SK-N-SH treated with all-trans-retinoic acid at 6 μM for 48 hours (cell line): ENCODE data around the gene TDRD7.

Experiments
- ATAC-seq: fragments of 200-7000 bp; cut with Tn5 transposase; 3 replicates; pipeline ENCODE4 v1.9.1; 2020; ENCODE audit warnings: mild to moderate bottlenecking, moderate library complexity
- ARNTL ChIP-seq: fragments of 450-650 bp; formaldehyde crosslinking; IDR thresholded peaks from 2 replicates; pipeline ENCODE4 v1.5.0; 2020; ENCODE audit warnings: low read depth, mild to moderate bottlenecking, moderate library complexity, borderline replicate concordance
- BACH2 ChIP-seq: fragments of 250-450 bp; sonication (Bioruptor Pico); IDR thresholded peaks from 2 replicates; pipeline ENCODE4 v1.9.0; 2021; ENCODE audit warnings: mild to moderate bottlenecking, borderline replicate concordance
- CSDC2 ChIP-seq: fragments of 250-450 bp; sonication (Bioruptor Pico); IDR thresholded peaks from 2 replicates; pipeline ENCODE4 v1.5.0; 2020; ENCODE audit warnings: mild to moderate bottlenecking, moderate library complexity
- ESRRG ChIP-seq: fragments of 250-450 bp; sonication (Bioruptor Pico); IDR thresholded peaks from 2 replicates; pipeline ENCODE4 v1.6.1; 2021; ENCODE audit warnings: mild to moderate bottlenecking
- OSR1 ChIP-seq: fragments of 250-450 bp; sonication (Bioruptor Pico); IDR thresholded peaks from 2 replicates; pipeline ENCODE4 v1.8.0; 2022; ENCODE audit warnings: moderate library complexity, mild to moderate bottlenecking, inconsistent platforms
- PPARA ChIP-seq: fragments of 250-450 bp; sonication (Bioruptor Pico); IDR thresholded peaks from 2 replicates; pipeline ENCODE4 v1.5.0; 2020; ENCODE audit warnings: mild to moderate bottlenecking, borderline replicate concordance
- RARB ChIP-seq: fragments of 250-450 bp; sonication (Bioruptor Pico); IDR thresholded peaks from 2 replicates; pipeline ENCODE4 v1.8.0; 2021; ENCODE audit warnings: mild to moderate bottlenecking, moderate library complexity
- SNAI2 ChIP-seq: fragments of 250-450 bp; sonication (Bioruptor Pico); IDR thresholded peaks from 2 replicates; pipeline ENCODE4 v1.5.0; 2020; ENCODE audit warnings: mild to moderate bottlenecking, moderate library complexity
- TCF4 ChIP-seq: fragments of 250-450 bp; sonication (Bioruptor Pico); IDR thresholded peaks from 2 replicates; pipeline ENCODE4 v1.8.0; 2021; ENCODE audit warnings: mild to moderate bottlenecking, moderate library complexity, borderline replicate concordance
- TOX ChIP-seq: fragments of 250-450 bp; sonication (Bioruptor Pico); IDR thresholded peaks from 2 replicates; pipeline ENCODE4 v1.8.0; 2021; ENCODE audit warnings: mild to moderate bottlenecking, moderate library complexity, borderline replicate concordance
- ZNF565 ChIP-seq: fragments of 450-650 bp; formaldehyde crosslinking; conservative IDR thresholded peaks from 2 replicates; pipeline ENCODE4 v1.5.0; 2020; ENCODE audit warnings: low read depth, mild to moderate bottlenecking, moderate library complexity
- ZNF70 ChIP-seq: fragments of 450-650 bp; formaldehyde crosslinking; IDR thresholded peaks from 2 replicates; pipeline ENCODE4 v1.5.0; 2020; ENCODE audit warnings: mild to moderate bottlenecking, moderate library complexity
- ZNF8 ChIP-seq: fragments of 450-650 bp; formaldehyde crosslinking; IDR thresholded peaks from 2 replicates; pipeline ENCODE4 v1.5.0; 2020; ENCODE audit warnings: mild to moderate bottlenecking, moderate library complexity
- TF ChIP-seq, protein P1 (sequence below): fragments of 250-450 bp; sonication (Bioruptor Pico); IDR thresholded peaks from 2 replicates; pipeline ENCODE4 v1.5.0; 2020; ENCODE audit warnings: mild to moderate bottlenecking, moderate library complexity
- TF ChIP-seq, protein P2 (sequence below): fragments of 250-450 bp; sonication (Bioruptor Pico); IDR thresholded peaks from 2 replicates; pipeline ENCODE4 v1.5.1; 2020; ENCODE audit warnings: low read depth, mild to moderate bottlenecking, moderate library complexity
- TF ChIP-seq, protein P3 (sequence below): fragments of 250-450 bp; sonication (Bioruptor Pico); IDR thresholded peaks from 2 replicates; pipeline ENCODE4 v1.8.0; 2020; ENCODE audit warnings: mild to moderate bottlenecking, moderate library complexity, borderline replicate concordance
- TF ChIP-seq, protein P4 (sequence below): fragments of 250-450 bp; sonication (Bioruptor Pico); IDR thresholded peaks from 2 replicates; pipeline ENCODE4 v1.5.1; 2021; ENCODE audit warnings: mild to moderate bottlenecking, moderate library complexity
- TF ChIP-seq, protein P5 (sequence below): fragments of 250-450 bp; sonication (Bioruptor Pico); IDR thresholded peaks from 2 replicates; pipeline ENCODE4 v1.8.0; 2021; ENCODE audit warnings: low read depth, mild to moderate bottlenecking, moderate library complexity, borderline replicate concordance

TDRD7 gene

DNA sequence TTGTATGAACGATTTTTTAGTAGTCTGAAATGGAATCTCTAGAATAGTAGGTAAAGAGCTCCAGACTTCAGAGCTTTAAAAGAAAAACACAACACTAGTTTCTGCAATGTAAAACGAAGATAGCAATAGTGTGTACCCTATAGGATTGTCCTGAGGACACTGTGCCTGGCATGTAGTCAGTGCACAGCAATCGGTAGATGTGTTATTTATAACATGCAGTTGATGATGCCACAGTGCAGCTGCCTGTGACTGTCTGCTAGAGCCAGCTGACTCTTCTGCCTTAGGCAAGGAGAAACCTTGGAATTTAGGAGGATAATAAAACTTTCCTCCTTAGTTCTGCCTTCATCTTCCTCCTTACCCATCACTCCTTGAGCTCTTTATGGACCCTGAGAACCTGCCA, 61.8 kb downstream of the TDRD7 start (continued):
- no peak for TF ChIP-seq PPARA (CRISPR knock-in tag)
- TF ChIP-seq ZNF8 (CRISPR knock-in tag): no peak

DNA sequence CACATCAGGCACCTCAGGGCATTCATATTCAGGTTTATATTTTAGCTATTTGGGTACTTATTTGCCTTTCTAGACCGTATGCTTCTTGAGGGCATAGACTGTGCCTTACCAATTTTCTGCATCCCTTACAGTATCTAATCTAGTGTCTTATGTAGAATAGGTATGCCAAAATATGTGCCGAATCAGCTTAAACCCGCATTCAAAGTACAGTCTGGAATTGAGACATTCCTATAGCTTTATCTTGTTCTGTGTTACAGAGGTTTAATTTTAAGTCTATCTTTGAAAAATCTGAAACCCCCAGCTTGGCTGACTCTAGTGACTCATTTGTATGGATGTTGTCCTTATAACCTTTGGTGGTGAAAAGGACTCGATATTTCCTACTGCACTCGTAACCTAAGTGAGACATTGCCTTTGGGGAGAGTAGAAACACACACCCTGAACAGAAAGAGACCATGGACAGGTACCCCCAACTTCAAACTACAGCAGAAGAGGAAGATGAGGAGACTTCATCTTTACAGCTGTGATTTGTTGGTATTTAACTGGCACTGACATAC, 62.6 kb downstream of the TDRD7 start:
- no peak for ATAC-seq
- TF ChIP-seq RARB (CRISPR knock-in tag) (no peak), OSR1 (CRISPR knock-in tag) (no peak), ESRRG (no peak), TCF4 (no peak), BACH2 (CRISPR knock-in tag) (no peak), SNAI2 (CRISPR knock-in tag) (no peak)
- TF ChIP-seq, protein P1, sequence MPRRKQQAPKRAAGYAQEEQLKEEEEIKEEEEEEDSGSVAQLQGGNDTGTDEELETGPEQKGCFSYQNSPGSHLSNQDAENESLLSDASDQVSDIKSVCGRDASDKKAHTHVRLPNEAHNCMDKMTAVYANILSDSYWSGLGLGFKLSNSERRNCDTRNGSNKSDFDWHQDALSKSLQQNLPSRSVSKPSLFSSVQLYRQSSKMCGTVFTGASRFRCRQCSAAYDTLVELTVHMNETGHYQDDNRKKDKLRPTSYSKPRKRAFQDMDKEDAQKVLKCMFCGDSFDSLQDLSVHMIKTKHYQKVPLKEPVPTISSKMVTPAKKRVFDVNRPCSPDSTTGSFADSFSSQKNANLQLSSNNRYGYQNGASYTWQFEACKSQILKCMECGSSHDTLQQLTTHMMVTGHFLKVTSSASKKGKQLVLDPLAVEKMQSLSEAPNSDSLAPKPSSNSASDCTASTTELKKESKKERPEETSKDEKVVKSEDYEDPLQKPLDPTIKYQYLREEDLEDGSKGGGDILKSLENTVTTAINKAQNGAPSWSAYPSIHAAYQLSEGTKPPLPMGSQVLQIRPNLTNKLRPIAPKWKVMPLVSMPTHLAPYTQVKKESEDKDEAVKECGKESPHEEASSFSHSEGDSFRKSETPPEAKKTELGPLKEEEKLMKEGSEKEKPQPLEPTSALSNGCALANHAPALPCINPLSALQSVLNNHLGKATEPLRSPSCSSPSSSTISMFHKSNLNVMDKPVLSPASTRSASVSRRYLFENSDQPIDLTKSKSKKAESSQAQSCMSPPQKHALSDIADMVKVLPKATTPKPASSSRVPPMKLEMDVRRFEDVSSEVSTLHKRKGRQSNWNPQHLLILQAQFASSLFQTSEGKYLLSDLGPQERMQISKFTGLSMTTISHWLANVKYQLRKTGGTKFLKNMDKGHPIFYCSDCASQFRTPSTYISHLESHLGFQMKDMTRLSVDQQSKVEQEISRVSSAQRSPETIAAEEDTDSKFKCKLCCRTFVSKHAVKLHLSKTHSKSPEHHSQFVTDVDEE (CRISPR knock-in tag): no peak
- TF ChIP-seq, protein P2, sequence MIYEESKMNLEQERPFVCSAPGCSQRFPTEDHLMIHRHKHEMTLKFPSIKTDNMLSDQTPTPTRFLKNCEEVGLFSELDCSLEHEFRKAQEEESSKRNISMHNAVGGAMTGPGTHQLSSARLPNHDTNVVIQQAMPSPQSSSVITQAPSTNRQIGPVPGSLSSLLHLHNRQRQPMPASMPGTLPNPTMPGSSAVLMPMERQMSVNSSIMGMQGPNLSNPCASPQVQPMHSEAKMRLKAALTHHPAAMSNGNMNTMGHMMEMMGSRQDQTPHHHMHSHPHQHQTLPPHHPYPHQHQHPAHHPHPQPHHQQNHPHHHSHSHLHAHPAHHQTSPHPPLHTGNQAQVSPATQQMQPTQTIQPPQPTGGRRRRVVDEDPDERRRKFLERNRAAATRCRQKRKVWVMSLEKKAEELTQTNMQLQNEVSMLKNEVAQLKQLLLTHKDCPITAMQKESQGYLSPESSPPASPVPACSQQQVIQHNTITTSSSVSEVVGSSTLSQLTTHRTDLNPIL: no peak
- TF ChIP-seq, protein P3, sequence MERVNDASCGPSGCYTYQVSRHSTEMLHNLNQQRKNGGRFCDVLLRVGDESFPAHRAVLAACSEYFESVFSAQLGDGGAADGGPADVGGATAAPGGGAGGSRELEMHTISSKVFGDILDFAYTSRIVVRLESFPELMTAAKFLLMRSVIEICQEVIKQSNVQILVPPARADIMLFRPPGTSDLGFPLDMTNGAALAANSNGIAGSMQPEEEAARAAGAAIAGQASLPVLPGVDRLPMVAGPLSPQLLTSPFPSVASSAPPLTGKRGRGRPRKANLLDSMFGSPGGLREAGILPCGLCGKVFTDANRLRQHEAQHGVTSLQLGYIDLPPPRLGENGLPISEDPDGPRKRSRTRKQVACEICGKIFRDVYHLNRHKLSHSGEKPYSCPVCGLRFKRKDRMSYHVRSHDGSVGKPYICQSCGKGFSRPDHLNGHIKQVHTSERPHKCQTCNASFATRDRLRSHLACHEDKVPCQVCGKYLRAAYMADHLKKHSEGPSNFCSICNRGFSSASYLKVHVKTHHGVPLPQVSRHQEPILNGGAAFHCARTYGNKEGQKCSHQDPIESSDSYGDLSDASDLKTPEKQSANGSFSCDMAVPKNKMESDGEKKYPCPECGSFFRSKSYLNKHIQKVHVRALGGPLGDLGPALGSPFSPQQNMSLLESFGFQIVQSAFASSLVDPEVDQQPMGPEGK: no peak

DNA sequence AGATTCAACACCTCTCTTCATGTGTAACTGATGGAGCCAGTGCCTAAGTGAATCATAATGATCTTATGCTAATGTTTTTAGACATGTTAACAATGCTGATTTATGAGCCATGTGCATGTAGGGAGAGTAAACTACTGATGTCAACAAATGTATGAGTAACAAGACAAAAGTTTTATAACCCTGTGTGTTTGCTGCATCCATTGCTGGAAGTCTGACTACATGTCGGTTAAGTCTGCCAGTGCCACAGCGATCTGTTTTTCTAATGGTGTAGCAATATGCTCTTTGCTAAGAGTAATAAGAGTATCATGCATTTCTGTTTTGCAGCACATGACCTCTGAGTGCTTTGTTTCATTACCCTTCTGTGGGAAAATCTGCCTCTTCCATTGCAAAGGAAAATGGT, 63.2 kb downstream of the TDRD7 start:
- no peak for ATAC-seq
- TF ChIP-seq, protein P4, sequence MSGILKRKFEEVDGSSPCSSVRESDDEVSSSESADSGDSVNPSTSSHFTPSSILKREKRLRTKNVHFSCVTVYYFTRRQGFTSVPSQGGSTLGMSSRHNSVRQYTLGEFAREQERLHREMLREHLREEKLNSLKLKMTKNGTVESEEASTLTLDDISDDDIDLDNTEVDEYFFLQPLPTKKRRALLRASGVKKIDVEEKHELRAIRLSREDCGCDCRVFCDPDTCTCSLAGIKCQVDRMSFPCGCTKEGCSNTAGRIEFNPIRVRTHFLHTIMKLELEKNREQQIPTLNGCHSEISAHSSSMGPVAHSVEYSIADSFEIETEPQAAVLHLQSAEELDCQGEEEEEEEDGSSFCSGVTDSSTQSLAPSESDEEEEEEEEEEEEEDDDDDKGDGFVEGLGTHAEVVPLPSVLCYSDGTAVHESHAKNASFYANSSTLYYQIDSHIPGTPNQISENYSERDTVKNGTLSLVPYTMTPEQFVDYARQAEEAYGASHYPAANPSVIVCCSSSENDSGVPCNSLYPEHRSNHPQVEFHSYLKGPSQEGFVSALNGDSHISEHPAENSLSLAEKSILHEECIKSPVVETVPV: no peak
- TF ChIP-seq TCF4: no peak
- TF ChIP-seq, protein P2: no peak
- TF ChIP-seq CSDC2 (CRISPR knock-in tag): no peak
- no peak for TF ChIP-seq ZNF565 (CRISPR knock-in tag)
- TF ChIP-seq OSR1 (CRISPR knock-in tag): no peak
- TF ChIP-seq TOX: no peak
- no peak for TF ChIP-seq ZNF8 (CRISPR knock-in tag)
- TF ChIP-seq SNAI2 (CRISPR knock-in tag): no peak
- TF ChIP-seq ARNTL (CRISPR knock-in tag): no peak
- no peak for TF ChIP-seq ZNF70 (CRISPR knock-in tag)
- TF ChIP-seq, protein P3: no peak
- TF ChIP-seq, protein P5, sequence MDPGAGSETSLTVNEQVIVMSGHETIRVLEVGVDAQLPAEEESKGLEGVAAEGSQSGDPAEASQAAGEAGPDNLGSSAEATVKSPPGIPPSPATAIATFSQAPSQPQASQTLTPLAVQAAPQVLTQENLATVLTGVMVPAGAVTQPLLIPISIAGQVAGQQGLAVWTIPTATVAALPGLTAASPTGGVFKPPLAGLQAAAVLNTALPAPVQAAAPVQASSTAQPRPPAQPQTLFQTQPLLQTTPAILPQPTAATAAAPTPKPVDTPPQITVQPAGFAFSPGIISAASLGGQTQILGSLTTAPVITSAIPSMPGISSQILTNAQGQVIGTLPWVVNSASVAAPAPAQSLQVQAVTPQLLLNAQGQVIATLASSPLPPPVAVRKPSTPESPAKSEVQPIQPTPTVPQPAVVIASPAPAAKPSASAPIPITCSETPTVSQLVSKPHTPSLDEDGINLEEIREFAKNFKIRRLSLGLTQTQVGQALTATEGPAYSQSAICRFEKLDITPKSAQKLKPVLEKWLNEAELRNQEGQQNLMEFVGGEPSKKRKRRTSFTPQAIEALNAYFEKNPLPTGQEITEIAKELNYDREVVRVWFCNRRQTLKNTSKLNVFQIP (CRISPR knock-in tag): no peak
- TF ChIP-seq, all 23 proteins: peak for 0
